Measurements from ENCODE around the gene PACS1. TPM values are rescaled to one million over a fixed set of nuclear protein-coding genes. Genes with fewer than 3 reads are reported as not detected.

Gene PACS1
- total and polyA plus RNA-seq, 4 experiments from 2014 or later: 13.7 to 262 (median 177) TPM

DNA sequence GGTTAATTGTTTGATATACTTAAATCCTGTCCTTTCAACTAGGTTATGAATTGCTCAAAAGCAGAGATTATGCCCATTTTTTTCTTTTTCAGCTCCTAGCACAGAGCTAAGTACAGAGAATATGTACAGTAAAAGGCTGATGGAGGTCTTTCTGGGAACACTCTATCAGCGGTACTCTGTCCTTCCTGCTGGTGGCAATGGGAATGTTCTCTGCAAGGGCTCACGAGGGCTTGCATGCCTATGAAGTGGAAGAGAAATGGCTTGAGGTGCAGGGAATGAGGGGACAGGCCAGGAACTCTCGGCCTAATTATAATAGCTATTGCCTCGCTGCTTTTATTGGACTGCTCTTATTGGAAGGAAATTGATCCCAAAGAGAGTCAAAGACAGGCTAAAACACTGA lies 114.7 kb downstream of the PACS1 start:
- CTCF ChIA-PET (ENCODE audit: partially characterized antibody): no interaction called here
- Mint-ChIP-seq H3K27me3 (no peaks in the 10 kb centered on the region), H3K4me3 (no peak overlapping the region), H3K27ac (peak overlapping the region in 6 of 7 donors; percentile 9 to 87 (median 64)), H3K4me1 (peaks cover 41 to 74% (median 55%) of the 10 kb centered on the region in 4 donors), H3K9me3 (peaks cover 0 to 3% (median 0%) of the 10 kb centered on the region in 8 donors), H3K36me3 (peaks cover 25 to 33% of the 10 kb centered on the region in 2 donors)
- no peak overlapping the region for H3K4me3 ChIP-seq (ENCODE audit: low read length in 2 of 2)
- POLR2A ChIA-PET (ENCODE audit: partially characterized antibody): no interaction called here
- H3K27me3 ChIP-seq (ENCODE audit: insufficient read depth, low read length): no peaks in the 10 kb centered on the region
- no peaks in the 10 kb centered on the region for H3K36me3 ChIP-seq (ENCODE audit: insufficient read depth, low read length)
- H3K9me3 ChIP-seq (ENCODE audit: control insufficient read depth in 1 of 2, low read length in 2 of 2): no peaks in the 10 kb centered on the region
- no peak for DNase-seq
- intact Hi-C loops (cut with micrococcal nuclease): no loop called here
- H3K4me1 ChIP-seq (ENCODE audit: insufficient read depth, low read length): peaks cover 30% of the 10 kb centered on the region
- peak overlapping the region; percentile 8 for H3K27ac ChIP-seq (ENCODE audit: low read depth, low read length)

DNA sequence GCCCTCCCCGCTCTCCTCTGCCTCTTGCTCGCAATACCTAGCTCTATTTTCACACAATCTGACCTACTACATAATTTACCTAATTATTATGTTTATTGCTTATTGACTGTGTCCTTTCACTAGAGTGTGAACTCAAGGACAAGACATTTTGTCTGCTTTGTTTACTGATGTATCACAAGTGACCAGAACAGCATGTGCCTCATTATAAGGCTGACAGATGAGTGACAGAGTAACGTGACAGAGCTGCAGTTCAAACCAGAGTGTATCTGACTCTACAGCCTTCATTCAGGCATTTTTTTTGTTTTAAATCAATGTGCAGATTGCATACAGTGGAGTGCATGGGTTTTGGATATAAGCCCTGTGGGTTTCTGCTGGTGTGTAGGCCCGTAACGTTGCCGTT lies 116.4 kb downstream of the PACS1 start:
- H3K36me3 ChIP-seq (ENCODE audit: insufficient read depth, low read length): no peaks in the 10 kb centered on the region
- no peak for DNase-seq
- H3K9me3 ChIP-seq (ENCODE audit: control insufficient read depth in 1 of 2, low read length in 2 of 2): no peaks in the 10 kb centered on the region
- H3K4me3 Mint-ChIP-seq: no peak overlapping the region
- H3K4me3 ChIP-seq (ENCODE audit: low read length in 2 of 2): no peak overlapping the region
- H3K27me3 Mint-ChIP-seq: no peaks in the 10 kb centered on the region
- H3K4me1 ChIP-seq (ENCODE audit: insufficient read depth, low read length): peaks cover 28% of the 10 kb centered on the region
- ChIA-PET POLR2A (ENCODE audit: partially characterized antibody) (no interaction called here), CTCF (ENCODE audit: partially characterized antibody) (no interaction called here)
- peak overlapping the region in 4 of 7 donors; percentile 5 to 31 (median 20) for H3K27ac Mint-ChIP-seq
- H3K9me3 Mint-ChIP-seq: peaks cover 0 to 3% (median 0%) of the 10 kb centered on the region in 8 donors
- no peak overlapping the region for H3K27ac ChIP-seq (ENCODE audit: low read depth, low read length)
- peaks cover 35 to 45% of the 10 kb centered on the region in 2 donors for H3K36me3 Mint-ChIP-seq
- H3K4me1 Mint-ChIP-seq: peaks cover 45 to 68% (median 56%) of the 10 kb centered on the region in 4 donors
- H3K27me3 ChIP-seq (ENCODE audit: insufficient read depth, low read length): no peaks in the 10 kb centered on the region
- intact Hi-C loops (cut with micrococcal nuclease): no loop called here

DNA sequence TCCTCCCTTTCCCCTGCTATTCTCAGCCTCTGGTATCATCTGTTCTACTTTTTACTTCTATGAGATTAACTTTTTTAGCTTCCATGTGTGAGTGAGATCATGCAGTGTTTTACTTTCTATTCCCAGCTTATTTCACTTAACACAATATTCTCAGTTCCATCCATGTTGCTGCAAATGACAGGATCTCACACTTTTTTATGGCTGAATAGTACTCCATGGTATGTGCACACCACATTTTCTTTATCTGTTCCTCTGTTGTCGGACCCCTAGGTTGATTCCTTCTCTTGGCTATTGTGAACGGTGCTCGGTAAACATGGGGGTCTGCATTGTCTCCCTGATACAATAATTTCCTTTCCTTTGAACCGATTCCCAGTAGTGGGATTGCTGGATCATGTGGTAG lies 117.4 kb downstream of the PACS1 start:
- Mint-ChIP-seq H3K9me3 (peaks cover 0 to 3% (median 0%) of the 10 kb centered on the region in 8 donors), H3K27me3 (no peaks in the 10 kb centered on the region), H3K27ac (no peak overlapping the region), H3K4me3 (no peak overlapping the region), H3K36me3 (peaks cover 40 to 52% of the 10 kb centered on the region in 2 donors), H3K4me1 (peaks cover 40 to 58% (median 49%) of the 10 kb centered on the region in 4 donors)
- no peak for DNase-seq
- no peaks in the 10 kb centered on the region for H3K9me3 ChIP-seq (ENCODE audit: control insufficient read depth in 1 of 2, low read length in 2 of 2)
- CTCF ChIA-PET (ENCODE audit: partially characterized antibody): no interaction called here
- H3K27me3 ChIP-seq (ENCODE audit: insufficient read depth, low read length): no peaks in the 10 kb centered on the region
- no peaks in the 10 kb centered on the region for H3K36me3 ChIP-seq (ENCODE audit: insufficient read depth, low read length)
- intact Hi-C loops (cut with micrococcal nuclease): no loop called here
- POLR2A ChIA-PET (ENCODE audit: partially characterized antibody): no interaction called here
- peaks cover 18% of the 10 kb centered on the region for H3K4me1 ChIP-seq (ENCODE audit: insufficient read depth, low read length)
- no peak overlapping the region for H3K4me3 ChIP-seq (ENCODE audit: low read length in 2 of 2)
- no peak overlapping the region for H3K27ac ChIP-seq (ENCODE audit: low read depth, low read length)

DNA sequence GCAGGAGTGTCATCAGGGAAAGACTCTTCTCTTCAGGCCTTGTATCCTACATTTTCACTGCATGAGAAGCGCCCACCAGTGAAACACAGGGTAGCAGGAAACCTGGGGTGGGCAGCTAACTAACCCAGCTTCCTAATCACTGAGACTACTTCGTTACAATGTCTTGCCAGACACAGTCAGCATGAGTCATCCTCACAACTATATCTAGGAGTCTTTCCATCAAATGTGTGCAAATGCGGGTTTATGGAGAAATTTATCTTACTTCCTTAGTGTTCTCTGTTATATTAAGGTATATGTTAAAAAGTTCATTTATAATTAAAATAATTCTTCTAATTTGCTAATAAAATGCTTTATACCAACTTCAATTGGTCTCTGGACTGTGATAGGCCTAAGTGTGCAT lies 118.5 kb downstream of the PACS1 start:
- no peak overlapping the region for H3K4me3 ChIP-seq (ENCODE audit: low read length in 2 of 2)
- no peaks in the 10 kb centered on the region for H3K27me3 ChIP-seq (ENCODE audit: insufficient read depth, low read length)
- Mint-ChIP-seq H3K27me3 (no peaks in the 10 kb centered on the region), H3K27ac (no peak overlapping the region), H3K4me1 (peaks cover 36 to 52% (median 44%) of the 10 kb centered on the region in 4 donors), H3K4me3 (no peak overlapping the region), H3K36me3 (peaks cover 48 to 62% of the 10 kb centered on the region in 2 donors), H3K9me3 (peaks cover 0 to 3% (median 0%) of the 10 kb centered on the region in 8 donors)
- peaks cover 9% of the 10 kb centered on the region for H3K4me1 ChIP-seq (ENCODE audit: insufficient read depth, low read length)
- no peaks in the 10 kb centered on the region for H3K36me3 ChIP-seq (ENCODE audit: insufficient read depth, low read length)
- H3K9me3 ChIP-seq (ENCODE audit: control insufficient read depth in 1 of 2, low read length in 2 of 2): no peaks in the 10 kb centered on the region
- CTCF ChIA-PET (ENCODE audit: partially characterized antibody): no interaction called here
- no peak for DNase-seq
- POLR2A ChIA-PET (ENCODE audit: partially characterized antibody): no interaction called here
- intact Hi-C loops (cut with micrococcal nuclease): no loop called here
- no peak overlapping the region for H3K27ac ChIP-seq (ENCODE audit: low read depth, low read length)

DNA sequence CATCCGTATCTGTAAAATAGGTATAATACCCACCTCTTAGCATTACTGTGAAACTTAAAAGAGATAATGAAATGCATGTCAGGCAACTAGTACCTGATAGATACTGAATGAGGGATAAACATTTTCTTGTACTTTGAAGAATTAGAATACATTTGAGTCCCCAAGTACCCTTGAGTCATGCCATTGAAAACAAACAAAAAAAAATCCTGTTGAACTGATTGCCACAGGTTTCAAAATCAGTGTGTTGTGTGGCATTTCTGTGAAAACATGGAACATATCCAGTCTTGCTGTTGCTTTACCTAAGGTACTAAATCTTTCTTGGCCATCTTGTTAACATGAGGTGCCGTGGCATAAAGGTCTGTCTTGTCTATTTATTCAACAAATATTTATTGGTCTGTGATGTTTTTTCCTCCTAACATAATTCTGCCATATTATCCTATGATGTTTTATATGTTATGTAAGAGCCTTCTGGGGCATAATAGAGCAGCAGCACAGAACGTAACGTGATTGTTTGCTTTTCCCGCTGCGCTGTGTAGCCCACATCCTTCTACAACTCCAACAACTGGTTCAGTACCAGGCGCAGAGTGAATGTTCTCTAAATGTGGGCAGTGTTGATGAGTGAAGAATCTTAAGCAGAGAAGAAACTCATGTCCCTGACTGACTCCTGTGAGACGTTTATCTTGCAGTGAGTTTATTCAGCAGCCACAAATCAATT lies 119.1 kb downstream of the PACS1 start:
- Mint-ChIP-seq H3K4me1 (peaks cover 32 to 46% (median 40%) of the 10 kb centered on the region in 4 donors), H3K9me3 (peaks cover 0 to 3% (median 0%) of the 10 kb centered on the region in 8 donors), H3K36me3 (peaks cover 51 to 65% of the 10 kb centered on the region in 2 donors), H3K4me3 (no peak overlapping the region), H3K27me3 (no peaks in the 10 kb centered on the region), H3K27ac (peak overlapping the region in 2 of 7 donors; percentile 13 to 36)
- H3K27ac ChIP-seq (ENCODE audit: low read depth, low read length): no peak overlapping the region
- intact Hi-C loops (cut with micrococcal nuclease): no loop called here
- ChIA-PET POLR2A (ENCODE audit: partially characterized antibody) (no interaction called here), CTCF (ENCODE audit: partially characterized antibody) (no interaction called here)
- H3K27me3 ChIP-seq (ENCODE audit: insufficient read depth, low read length): no peaks in the 10 kb centered on the region
- no peak overlapping the region for H3K4me3 ChIP-seq (ENCODE audit: low read length in 2 of 2)
- DNase-seq: no peak
- H3K36me3 ChIP-seq (ENCODE audit: insufficient read depth, low read length): peaks cover 1% of the 10 kb centered on the region
- H3K4me1 ChIP-seq (ENCODE audit: insufficient read depth, low read length): peaks cover 5% of the 10 kb centered on the region
- no peaks in the 10 kb centered on the region for H3K9me3 ChIP-seq (ENCODE audit: control insufficient read depth in 1 of 2, low read length in 2 of 2)

DNA sequence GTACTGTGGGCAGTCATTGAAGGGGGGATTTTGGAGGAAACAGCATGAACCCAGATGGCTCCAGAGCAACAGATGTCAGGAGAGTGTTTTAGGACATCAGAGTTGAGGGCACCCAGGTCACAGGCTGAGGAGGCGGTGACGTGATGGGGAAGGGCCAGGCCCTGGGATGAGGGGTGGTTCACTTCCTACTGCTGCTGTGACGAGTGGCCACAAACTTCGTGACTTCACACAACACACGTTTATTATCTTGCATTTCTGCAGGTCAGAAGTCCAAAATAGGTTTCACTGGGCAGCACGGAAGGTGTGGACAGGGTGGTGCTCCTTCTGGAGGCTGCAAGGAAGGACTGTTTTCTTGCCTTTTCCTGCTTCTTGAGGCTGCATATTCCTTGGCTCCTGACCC lies 120.7 kb downstream of the PACS1 start:
- Mint-ChIP-seq H3K4me3 (no peak overlapping the region), H3K9me3 (peaks cover 0 to 3% (median 0%) of the 10 kb centered on the region in 8 donors), H3K27me3 (no peaks in the 10 kb centered on the region), H3K36me3 (peaks cover 56 to 69% of the 10 kb centered on the region in 2 donors), H3K27ac (peak overlapping the region in 2 of 7 donors; percentile 25 to 42), H3K4me1 (peaks cover 24 to 32% (median 28%) of the 10 kb centered on the region in 4 donors)
- Histone ChIP-seq H3K4me3 (ENCODE audit: low read length in 2 of 2) (no peak overlapping the region), H3K27ac (ENCODE audit: low read depth, low read length) (no peak overlapping the region), H3K4me1 (ENCODE audit: insufficient read depth, low read length) (peaks cover 5% of the 10 kb centered on the region), H3K36me3 (ENCODE audit: insufficient read depth, low read length) (peaks cover 10% of the 10 kb centered on the region), H3K9me3 (ENCODE audit: control insufficient read depth in 1 of 2, low read length in 2 of 2) (no peaks in the 10 kb centered on the region), H3K27me3 (ENCODE audit: insufficient read depth, low read length) (no peaks in the 10 kb centered on the region)
- no peak for DNase-seq
- intact Hi-C loops (cut with micrococcal nuclease): no loop called here
- ChIA-PET POLR2A (ENCODE audit: partially characterized antibody) (no interaction called here), CTCF (ENCODE audit: partially characterized antibody) (no interaction called here)

DNA sequence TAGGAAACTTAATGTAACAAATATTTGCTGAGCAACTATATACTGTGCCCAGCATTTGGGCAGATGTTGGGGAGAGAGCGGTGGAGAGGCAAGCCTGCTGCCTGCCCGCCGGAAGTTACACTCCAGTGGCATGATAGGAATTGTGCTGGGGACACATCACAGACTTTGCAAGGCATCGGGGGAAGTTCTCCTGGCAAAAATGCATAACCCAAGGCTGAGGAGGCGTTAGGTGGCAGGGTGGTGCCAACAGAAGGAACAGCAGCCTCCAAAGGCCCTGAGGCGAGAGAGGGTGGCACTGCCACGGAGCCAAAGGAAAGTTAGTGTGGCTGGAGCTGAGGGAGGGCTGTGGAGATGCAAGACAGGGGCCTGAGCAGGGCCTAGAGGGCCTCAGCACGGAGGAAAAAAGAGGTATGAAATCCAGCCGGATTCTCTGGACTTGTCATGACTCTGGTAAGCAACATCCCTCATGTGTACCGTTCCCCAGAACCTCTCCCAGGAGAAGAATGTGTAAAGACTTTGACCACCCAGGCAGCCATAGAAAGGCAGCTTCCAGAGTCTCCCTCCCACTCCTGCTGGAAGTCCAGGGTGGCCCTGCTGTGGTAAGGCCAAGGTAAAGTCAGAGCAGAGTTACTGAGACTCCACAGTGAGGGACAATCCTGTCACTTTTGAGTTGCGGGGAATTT lies 122.2 kb downstream of the PACS1 start:
- intact Hi-C loops (cut with micrococcal nuclease): no loop called here
- Mint-ChIP-seq H3K27ac (peak overlapping the region in 2 of 7 donors; percentile 57 to 70), H3K9me3 (peaks cover 0 to 3% (median 0%) of the 10 kb centered on the region in 8 donors), H3K27me3 (no peaks in the 10 kb centered on the region), H3K4me3 (no peak overlapping the region), H3K36me3 (peaks cover 54 to 69% of the 10 kb centered on the region in 2 donors), H3K4me1 (peaks cover 19 to 21% (median 20%) of the 10 kb centered on the region in 4 donors)
- DNase-seq: no peak
- no peak overlapping the region for H3K27ac ChIP-seq (ENCODE audit: low read depth, low read length)
- peaks cover 5% of the 10 kb centered on the region for H3K4me1 ChIP-seq (ENCODE audit: insufficient read depth, low read length)
- no peaks in the 10 kb centered on the region for H3K27me3 ChIP-seq (ENCODE audit: insufficient read depth, low read length)
- ChIA-PET CTCF (ENCODE audit: partially characterized antibody) (no interaction called here), POLR2A (ENCODE audit: partially characterized antibody) (no interaction called here)
- peaks cover 16% of the 10 kb centered on the region for H3K36me3 ChIP-seq (ENCODE audit: insufficient read depth, low read length)
- no peaks in the 10 kb centered on the region for H3K9me3 ChIP-seq (ENCODE audit: control insufficient read depth in 1 of 2, low read length in 2 of 2)
- no peak overlapping the region for H3K4me3 ChIP-seq (ENCODE audit: low read length in 2 of 2)

All from CD4-positive, alpha-beta memory T cell (primary cell).